Muscle of back (tissue), 11 donors: ENCODE measurements around the gene ULBP2. TPM values are rescaled to one million over a fixed set of nuclear protein-coding genes. Genes with fewer than 3 reads are reported as not detected.
"Not testable (repeated sequence)": the region's sequence is repeated elsewhere in the genome, so short reads cannot be mapped to it uniquely, and the experiment has no call there.

Experiments used
- DNase-seq, 3 donors: peaks; one replicate each; pipeline versions ENCODE4 v3.0.0 to v3.0.0-alpha.2; 2013
- polyA plus RNA-seq, 10 donors: library from polyadenylated mRNA; unstranded; fragments of 120-200 nt; gene quantifications; one replicate each; pipeline ENCODE4 v1.2.1, GENCODE V29; 2013; ENCODE audit not compliant: insufficient read length in 10 of 10

ULBP2 gene
- polyA plus RNA-seq, 10 donors = 0.12 to 0.81 (median 0.44) TPM

- peak; percentile 67 to 86 (median 78) for DNase-seq
Observed at GRCh38 chr6:149925974-149926777, 15.6 kb upstream of the ULBP2 start.

GRCh38 chr6:149927025-149927424 is 14.8 kb upstream of the ULBP2 start:
- not testable (repeated sequence) for DNase-seq

- no peak for DNase-seq
Observed at GRCh38 chr6:149929422-149929821, 12.4 kb upstream of the ULBP2 start.

DNA sequence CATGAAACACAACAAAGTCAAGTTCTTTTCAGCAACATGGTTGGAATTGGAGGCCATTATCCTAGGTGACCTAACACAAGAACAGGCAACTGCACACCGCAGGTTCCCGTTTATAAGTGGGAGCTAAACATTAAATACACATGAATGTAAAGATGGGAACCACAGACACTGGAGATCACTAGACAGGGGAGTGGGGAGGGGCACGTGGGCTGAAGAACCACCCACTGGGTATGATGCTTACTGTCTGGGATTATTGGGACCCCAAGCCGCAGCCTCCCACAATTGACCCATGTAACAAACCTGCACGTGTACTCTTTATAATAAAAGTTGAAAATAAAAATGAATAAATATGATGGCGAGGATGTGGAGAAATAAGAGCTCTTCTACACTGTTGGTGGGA is 10.3 kb upstream of the ULBP2 start:
- no peak for DNase-seq

GRCh38 chr6:149933036-149933435 is 8.8 kb upstream of the ULBP2 start:
- no peak for DNase-seq

GRCh38 chr6:149933461-149933860 is 8.4 kb upstream of the ULBP2 start:
- DNase-seq = no peak

DNA sequence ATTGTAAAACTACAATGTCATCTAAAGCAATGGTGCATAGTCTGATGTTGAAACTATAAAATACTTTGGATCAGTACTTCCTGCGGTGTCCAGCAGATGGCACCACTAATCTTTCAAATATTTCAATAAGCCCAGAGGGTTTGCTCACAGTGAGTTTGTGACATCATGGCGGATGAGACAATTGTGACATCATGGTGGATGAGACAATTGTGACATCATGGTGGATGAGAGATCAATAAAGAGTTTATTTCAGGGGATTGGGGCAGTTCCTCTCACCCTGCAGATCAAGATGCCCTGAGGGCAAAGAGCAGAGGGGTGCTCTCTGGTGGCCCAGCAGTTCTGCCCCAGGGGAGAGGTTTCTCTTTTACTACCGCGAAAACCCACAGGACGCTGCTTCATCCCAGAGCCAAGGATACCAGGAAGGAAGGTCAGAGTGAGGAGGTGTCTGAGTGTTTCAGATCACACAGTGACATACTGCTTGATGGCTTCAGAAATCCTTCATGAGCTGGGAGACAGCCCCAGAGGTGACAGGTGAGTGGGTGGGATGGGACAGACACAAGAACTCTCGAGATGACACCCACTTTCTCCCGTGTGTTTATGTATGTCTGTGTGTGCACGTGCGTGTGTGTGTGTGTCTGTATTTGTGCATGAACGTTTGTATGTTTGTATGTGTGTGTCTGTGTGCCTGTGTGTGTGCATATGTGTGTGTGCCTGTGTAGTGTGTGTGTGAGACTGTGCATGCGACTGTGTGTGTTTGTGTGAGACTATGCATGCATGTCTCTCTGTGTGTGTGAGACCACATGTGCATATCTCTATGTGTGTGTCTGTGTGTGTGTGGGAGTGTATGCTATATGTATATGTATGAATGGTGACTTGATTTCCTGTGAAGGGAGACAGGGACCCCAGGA is 7.3 kb upstream of the ULBP2 start:
- peak; percentile 58 to 72 (median 65) for DNase-seq

DNA sequence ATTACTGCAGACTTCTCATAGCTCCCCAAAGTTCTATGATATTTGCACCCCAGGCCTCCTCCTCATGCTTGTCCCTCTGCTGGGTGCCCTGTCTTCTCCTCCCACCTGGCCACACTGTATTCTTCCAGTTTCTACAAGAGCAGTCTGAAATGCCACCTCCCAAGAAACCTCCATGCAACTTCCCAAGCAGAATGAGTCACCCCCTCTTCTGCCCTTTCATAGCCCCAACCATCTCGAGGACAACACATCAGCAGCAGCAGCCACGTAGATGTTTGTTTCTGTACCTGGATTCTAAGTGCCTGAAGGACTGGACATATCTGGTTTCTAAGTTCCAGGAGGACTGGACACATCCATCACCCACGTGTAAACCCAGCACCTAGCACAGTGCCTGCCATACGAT is 6.6 kb upstream of the ULBP2 start:
- DNase-seq = no peak

DNA sequence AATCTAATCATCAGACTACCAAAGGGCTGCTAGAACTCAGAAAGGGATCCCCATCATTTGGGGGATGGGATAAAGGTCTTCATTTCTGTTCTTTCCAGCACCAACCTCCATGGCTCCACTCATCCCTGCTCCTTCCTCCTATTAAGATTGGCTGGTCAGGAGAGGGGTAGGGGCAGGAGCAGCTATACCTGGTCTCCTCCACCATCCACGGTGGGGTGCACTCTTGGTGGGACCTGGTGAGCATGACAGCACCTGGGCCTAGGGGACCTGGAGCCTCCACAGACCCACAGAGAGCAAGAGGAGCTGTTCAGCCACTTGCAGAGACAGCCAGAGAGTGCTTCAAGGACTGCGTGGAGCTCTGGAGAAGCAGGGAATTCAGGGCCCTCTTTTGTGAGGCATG is 6.1 kb upstream of the ULBP2 start:
- no peak for DNase-seq

GRCh38 chr6:149936743-149937142 is 5.1 kb upstream of the ULBP2 start:
- no peak for DNase-seq

DNA sequence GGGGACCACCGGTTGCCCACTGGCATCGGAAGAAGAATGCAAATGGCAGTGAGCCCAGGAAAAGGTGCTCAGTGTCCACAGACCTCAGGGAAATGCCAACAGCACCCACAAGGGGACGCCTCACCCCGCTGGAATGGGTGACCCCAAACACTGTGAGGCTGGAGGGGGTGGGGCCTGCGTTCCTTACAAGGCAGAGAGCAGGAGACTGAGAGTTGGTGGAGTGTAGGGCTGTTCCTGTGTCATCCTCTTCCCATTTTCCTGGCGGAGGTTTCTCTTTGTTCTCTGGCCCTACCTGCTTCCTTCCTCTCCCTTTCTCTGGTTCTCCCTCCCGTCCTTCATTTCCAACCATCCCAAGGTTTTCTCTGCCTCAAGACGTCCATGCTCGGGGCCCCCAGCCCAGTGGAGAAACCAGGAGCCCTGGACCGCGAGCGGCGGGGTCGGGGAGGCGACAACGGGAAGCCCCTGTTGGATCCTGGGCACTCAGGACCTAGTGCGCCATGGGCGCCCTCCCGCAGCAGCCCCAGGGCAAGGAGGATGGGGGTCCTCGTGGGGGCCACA is 3.7 kb upstream of the ULBP2 start:
- not testable (repeated sequence) for DNase-seq

GRCh38 chr6:149938571-149939355 is 3.1 kb upstream of the ULBP2 start:
- peak in 1 of 3 donors; percentile 52 for DNase-seq

DNA sequence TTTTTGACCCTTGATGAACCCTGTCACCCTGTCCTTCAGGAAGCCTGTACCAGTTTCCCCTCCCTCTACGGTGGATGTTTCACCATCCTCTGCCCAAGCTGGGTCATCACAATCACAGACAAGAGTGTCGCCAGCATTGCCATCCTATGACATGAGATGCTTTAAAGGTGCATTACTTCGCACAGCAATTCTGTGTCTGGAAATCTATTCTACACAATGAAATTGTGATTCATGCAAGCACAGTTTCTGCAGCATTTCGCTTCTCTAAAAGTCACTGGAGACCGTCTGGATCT is 2.5 kb upstream of the ULBP2 start:
- DNase-seq = peak in 1 of 3 donors; percentile 26

GRCh38 chr6:149939909-149940671 is 1.7 kb upstream of the ULBP2 start:
- no peak for DNase-seq

- DNase-seq = no peak
Observed at GRCh38 chr6:149940672-149940982, 1.2 kb upstream of the ULBP2 start.

DNA sequence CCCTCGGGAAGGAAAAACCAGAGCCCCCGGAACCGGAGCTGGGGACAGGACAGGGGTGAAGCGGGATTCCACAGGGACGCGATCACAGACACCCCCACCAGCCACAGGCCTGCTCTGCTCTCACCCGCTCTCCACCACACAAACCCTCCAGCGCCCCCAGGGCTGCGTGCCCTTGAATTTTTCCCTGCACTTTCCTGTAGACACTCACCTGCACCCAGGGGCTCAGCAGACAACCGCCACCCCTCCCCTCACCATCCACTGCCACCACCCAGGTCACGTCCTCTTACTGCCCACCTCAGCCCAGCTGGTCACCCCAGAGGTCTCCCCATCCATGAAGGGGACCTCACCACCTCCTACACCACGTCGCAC is 631 bp downstream of the ULBP2 start:
- no peak for DNase-seq

GRCh38 chr6:149943321-149943720 is 1.5 kb downstream of the ULBP2 start:
- not testable (repeated sequence) for DNase-seq

DNA sequence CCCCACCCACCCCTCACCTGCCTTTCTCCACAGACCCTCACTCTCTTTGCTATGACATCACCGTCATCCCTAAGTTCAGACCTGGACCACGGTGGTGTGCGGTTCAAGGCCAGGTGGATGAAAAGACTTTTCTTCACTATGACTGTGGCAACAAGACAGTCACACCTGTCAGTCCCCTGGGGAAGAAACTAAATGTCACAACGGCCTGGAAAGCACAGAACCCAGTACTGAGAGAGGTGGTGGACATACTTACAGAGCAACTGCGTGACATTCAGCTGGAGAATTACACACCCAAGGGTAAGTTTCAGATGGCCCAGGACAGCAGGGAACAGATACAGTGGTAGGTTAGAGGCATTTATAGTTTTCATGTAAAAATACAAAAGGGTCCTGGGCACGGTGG is 3.5 kb downstream of the ULBP2 start:
- not testable (repeated sequence) for DNase-seq

DNA sequence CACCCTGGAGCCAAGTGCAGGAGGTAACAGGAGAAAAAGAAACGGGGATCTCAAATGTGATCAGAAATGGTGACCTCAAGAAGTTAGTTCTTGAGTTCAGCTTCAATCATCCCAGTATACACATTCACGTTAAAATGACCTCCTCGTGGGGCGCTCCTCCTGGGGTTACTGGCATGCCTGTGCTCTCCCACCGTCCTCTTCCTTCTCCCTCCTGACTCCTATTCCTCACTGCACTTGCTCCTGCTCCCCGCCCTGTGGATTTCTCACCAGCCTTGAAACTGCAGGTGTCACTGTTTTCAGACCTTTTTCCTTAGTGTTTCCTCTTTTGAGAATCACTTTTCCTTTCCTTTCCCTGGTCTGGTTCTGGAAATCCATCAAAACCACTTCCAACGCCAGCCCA is 4.8 kb downstream of the ULBP2 start:
- DNase-seq = not testable (repeated sequence)

- DNase-seq = not testable (repeated sequence)
Observed at GRCh38 chr6:149947533-149947932, 5.7 kb downstream of the ULBP2 start.

DNA sequence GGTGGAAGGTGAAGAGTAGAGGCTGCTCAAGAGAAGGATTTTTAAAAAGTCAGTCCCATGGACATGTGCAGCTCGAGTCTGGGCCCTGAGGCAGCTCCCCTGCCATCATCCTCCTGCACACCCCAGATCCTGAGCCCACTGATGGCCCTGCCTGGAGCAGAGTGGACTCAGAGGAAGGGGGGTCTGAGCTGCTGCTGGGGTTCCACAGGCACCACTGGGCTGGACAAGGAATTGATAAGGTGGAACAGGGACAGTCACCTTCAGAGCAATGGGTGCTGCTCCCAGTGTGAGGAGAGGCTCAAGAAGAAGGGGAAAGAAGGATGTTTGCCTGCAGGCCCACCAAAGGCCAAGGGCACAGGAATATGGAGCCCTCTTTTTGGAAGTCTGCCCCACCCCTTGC is 6.2 kb downstream of the ULBP2 start:
- DNase-seq = no peak
